Esophagus muscularis mucosa (tissue), 3 donors: ENCODE data around the gene EEF2K.

ENCODE experiments used
- POLR2A ChIP-seq: fragments of 450-650 bp; IDR thresholded peaks from one replicate; pipeline ENCODE4 v1.6.1; 2017; ENCODE audit warnings: antibody characterized with exemption, moderate library complexity, mild to moderate bottlenecking, low read depth
- TF ChIP-seq, protein P1 (sequence below), 3 experiments: fragments of 200-600 bp in 2 of 3; fragments of 450-650 bp in 1 of 3; sonication (generic) in 2 of 3; IDR thresholded peaks; one replicate each; pipeline ENCODE4 v1.5.1; 2017 to 2019; ENCODE audit warnings: antibody characterized with exemption in 3 of 3, mild to moderate bottlenecking in 2 of 3, moderate library complexity in 1 of 3

DNA sequence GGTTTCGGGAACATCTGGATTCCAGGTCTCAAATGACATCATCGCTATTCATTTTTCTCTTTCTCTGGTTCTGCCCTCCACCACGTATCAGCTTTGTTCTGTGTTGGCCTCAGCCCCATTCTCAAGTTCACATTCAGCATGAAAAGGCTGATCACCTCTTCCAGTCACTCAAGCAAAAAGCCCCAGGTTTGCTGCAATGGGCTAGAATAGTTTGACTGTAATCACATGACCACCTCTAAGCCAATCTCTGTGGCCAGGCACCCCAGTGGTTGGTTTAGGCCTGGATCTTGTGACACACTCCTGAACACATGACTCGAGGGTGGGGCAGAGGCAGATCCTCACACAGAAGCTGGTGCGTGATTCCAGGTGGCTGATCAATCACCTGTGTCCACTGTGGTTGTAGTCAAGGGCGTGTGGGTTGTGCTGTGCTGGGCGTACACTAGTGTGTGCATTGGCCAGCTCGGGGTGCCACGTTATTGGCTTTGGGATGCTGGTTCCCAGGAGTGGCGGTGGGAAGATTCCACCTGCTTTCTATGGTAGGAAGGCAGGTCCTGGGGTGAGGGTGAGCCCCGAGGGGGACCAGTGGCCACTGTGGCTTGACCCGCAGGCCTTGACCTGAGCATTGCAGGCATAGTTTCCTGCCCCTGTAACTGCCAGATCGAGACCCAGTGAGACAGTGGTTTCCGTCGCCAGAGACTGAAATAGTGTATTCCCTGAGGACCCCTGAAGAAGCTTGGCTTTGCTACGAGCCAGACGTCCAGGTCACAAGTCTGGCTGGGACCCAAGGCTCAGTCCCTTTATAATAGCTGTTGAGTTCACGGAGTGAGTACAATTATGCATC is 12.0 kb downstream of the EEF2K start:
- TF ChIP-seq, protein P1, sequence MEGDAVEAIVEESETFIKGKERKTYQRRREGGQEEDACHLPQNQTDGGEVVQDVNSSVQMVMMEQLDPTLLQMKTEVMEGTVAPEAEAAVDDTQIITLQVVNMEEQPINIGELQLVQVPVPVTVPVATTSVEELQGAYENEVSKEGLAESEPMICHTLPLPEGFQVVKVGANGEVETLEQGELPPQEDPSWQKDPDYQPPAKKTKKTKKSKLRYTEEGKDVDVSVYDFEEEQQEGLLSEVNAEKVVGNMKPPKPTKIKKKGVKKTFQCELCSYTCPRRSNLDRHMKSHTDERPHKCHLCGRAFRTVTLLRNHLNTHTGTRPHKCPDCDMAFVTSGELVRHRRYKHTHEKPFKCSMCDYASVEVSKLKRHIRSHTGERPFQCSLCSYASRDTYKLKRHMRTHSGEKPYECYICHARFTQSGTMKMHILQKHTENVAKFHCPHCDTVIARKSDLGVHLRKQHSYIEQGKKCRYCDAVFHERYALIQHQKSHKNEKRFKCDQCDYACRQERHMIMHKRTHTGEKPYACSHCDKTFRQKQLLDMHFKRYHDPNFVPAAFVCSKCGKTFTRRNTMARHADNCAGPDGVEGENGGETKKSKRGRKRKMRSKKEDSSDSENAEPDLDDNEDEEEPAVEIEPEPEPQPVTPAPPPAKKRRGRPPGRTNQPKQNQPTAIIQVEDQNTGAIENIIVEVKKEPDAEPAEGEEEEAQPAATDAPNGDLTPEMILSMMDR (IDR thresholded peaks at IDR 0.05): no peak
- no peak for TF ChIP-seq POLR2A
